K562 treated with DMSO at 1 percent for 12 hours (cell line): Measurements from ENCODE around the gene CSTF1. TPM values are rescaled to one million over a fixed set of nuclear protein-coding genes. Genes with fewer than 3 reads are reported as not detected.

ENCODE experiments used
- total RNA-seq: library from RNA; unstranded; fragments of 300-600 nt; gene quantifications from 2 replicates; pipeline ENCODE4 v1.2.3, GENCODE V29; 2022; ENCODE audit not compliant: insufficient read depth

CSTF1 gene
- total RNA-seq = 16.9 and 31.8 TPM in 2 replicates

GRCh38 chr20:56392132-56392880 lies at the start of gene CSTF1, which contains the start of gene AURKA:
CSTF1 (plus strand) TSS chr20:56392645; CDS start chr20:56395553, 2,908 bp downstream.
AURKA (minus strand) TSS chr20:56392215; CDS start chr20:56388197, 4,018 bp downstream.

GRCh38 chr20:56358600-56359211 lies 33.7 kb upstream of the CSTF1 start, which contains the start of gene FAM210B:
FAM210B (plus strand) TSS chr20:56358974; CDS start chr20:56359006, 32 bp downstream.

GRCh38 chr20:56411759-56412472 lies 19.5 kb downstream of the CSTF1 start, which contains the start of gene CASS4:
CASS4 (plus strand) TSS chr20:56412260; CDS start chr20:56412459, 199 bp downstream.

Other genes starting within 250 kb of the CSTF1 start
- not detected in 2 replicates for gene MC3R, start 143.9 kb upstream of the CSTF1 start, total RNA-seq
- gene FAM210B, start 33.7 kb upstream of the CSTF1 start, total RNA-seq = 28.0 and 59.5 TPM in 2 replicates
- gene AURKA, start 430 bp upstream of the CSTF1 start, total RNA-seq = 55.1 and 95.2 TPM in 2 replicates
- 6.3 and 19.1 TPM in 2 replicates for gene CASS4, start 19.6 kb downstream of the CSTF1 start, total RNA-seq
- 57.0 and 67.5 TPM in 2 replicates for gene RTF2, start 76.0 kb downstream of the CSTF1 start, total RNA-seq
- 1.3 TPM in 1 of 2 replicates, not detected in the other for gene FAM209A, start 132.1 kb downstream of the CSTF1 start, total RNA-seq
- gene FAM209B, start 140.6 kb downstream of the CSTF1 start, total RNA-seq = not detected in 2 replicates
- gene TFAP2C, start 236.7 kb downstream of the CSTF1 start, total RNA-seq = not detected in 2 replicates